Tibial artery (tissue), 4 donors: ENCODE measurements around the gene WDR36.

Experiments
- DNase-seq, 2 donors: peaks; one replicate each; pipeline ENCODE4 v3.0.0-alpha.2; 2019
- H3K27ac ChIP-seq, 2 donors: fragments of 200-600 bp; sonication (generic) in 1 of 2; 1 replicate in 1 of 2; 2 replicates in 1 of 2; pipeline ENCODE4 v1.5.1; 2018 to 2019; ENCODE audit warnings: mild to moderate bottlenecking in 1 of 2
- H3K27me3 ChIP-seq, 2 donors: fragments of 200-600 bp; sonication (generic) in 1 of 2; one replicate each; pipeline versions ENCODE4 v1.5.1 to v1.6.0; 2016 to 2019
- H3K36me3 ChIP-seq, 3 donors: fragments of 200-600 bp; sonication (generic) in 2 of 3; one replicate each; pipeline ENCODE4 v1.5.1; 2016 to 2019; ENCODE audit warnings: mild to moderate bottlenecking in 2 of 3
- H3K4me1 ChIP-seq, 4 donors: fragments of 200-600 bp; sonication (generic) in 2 of 4; 1 replicate in 3 of 4; 2 replicates in 1 of 4; pipeline ENCODE4 v1.5.1; 2016 to 2019
- H3K4me3 ChIP-seq, 2 donors: fragments of 200-600 bp; sonication (generic) in 1 of 2; 1 replicate in 1 of 2; 2 replicates in 1 of 2; pipeline ENCODE4 v1.5.1; 2018 to 2019; ENCODE audit warnings: mild to moderate bottlenecking in 2 of 2
- H3K9me3 ChIP-seq, 3 donors: fragments of 200-600 bp; sonication (generic) in 1 of 3; one replicate each; pipeline ENCODE4 v1.5.1; 2016 to 2019
- CTCF ChIP-seq, 2 experiments: fragments of 200-600 bp in 1 of 2; fragments of 450-650 bp in 1 of 2; IDR thresholded peaks; one replicate each; pipeline ENCODE4 v1.5.1; 2017 to 2019; ENCODE audit warnings: antibody characterized with exemption in 2 of 2, mild to moderate bottlenecking in 1 of 2, moderate library complexity in 1 of 2
- intact Hi-C: fragments of 100-400 bp; cut with DNase I; formaldehyde crosslinking; loops from one replicate; pipeline ENCODE4 v1.15.0; 2023; ENCODE audit warnings: low total_unique reads

Gene WDR36

GRCh38 chr5:111168608-111169007, 76.5 kb downstream of the WDR36 start:
- intact Hi-C loops = loop anchor here (10.0 kb wide), 2 partner anchors 106 to 976 kb away; no protein-coding TSS in a partner anchor
- no peaks in the 10 kb centered on the region for H3K4me1 ChIP-seq
- TF ChIP-seq CTCF (IDR thresholded peaks at IDR 0.05) = no peak

GRCh38 chr5:111169269-111169668, 77.1 kb downstream of the WDR36 start:
- intact Hi-C loops = loop anchor here (10.0 kb wide), 2 partner anchors 106 to 976 kb away; no protein-coding TSS in a partner anchor
- Histone ChIP-seq H3K27me3 (no peaks in the 10 kb centered on the region), H3K4me3 (no peak overlapping the region), H3K36me3 (no peaks in the 10 kb centered on the region), H3K4me1 (no peaks in the 10 kb centered on the region), H3K27ac (no peak overlapping the region), H3K9me3 (no peaks in the 10 kb centered on the region)
- no peak for TF ChIP-seq CTCF (IDR thresholded peaks at IDR 0.05)
- no peak for DNase-seq

More at GRCh38 chr5:111168608-111169007, 76.5 kb downstream of the WDR36 start:
- H3K36me3 ChIP-seq = no peaks in the 10 kb centered on the region
- no peaks in the 10 kb centered on the region for H3K27me3 ChIP-seq
- no peak overlapping the region for H3K27ac ChIP-seq
- DNase-seq = no peak
- no peaks in the 10 kb centered on the region for H3K9me3 ChIP-seq
- no peak overlapping the region for H3K4me3 ChIP-seq

GRCh38 chr5:111170279-111170678, 78.1 kb downstream of the WDR36 start:
- intact Hi-C loops = no loop called here
- H3K4me1 ChIP-seq = no peaks in the 10 kb centered on the region
- no peaks in the 10 kb centered on the region for H3K9me3 ChIP-seq
- no peak overlapping the region for H3K4me3 ChIP-seq
- no peaks in the 10 kb centered on the region for H3K36me3 ChIP-seq
- DNase-seq = no peak
- H3K27me3 ChIP-seq = no peaks in the 10 kb centered on the region
- TF ChIP-seq CTCF (IDR thresholded peaks at IDR 0.05) = no peak
- H3K27ac ChIP-seq = no peak overlapping the region

DNA sequence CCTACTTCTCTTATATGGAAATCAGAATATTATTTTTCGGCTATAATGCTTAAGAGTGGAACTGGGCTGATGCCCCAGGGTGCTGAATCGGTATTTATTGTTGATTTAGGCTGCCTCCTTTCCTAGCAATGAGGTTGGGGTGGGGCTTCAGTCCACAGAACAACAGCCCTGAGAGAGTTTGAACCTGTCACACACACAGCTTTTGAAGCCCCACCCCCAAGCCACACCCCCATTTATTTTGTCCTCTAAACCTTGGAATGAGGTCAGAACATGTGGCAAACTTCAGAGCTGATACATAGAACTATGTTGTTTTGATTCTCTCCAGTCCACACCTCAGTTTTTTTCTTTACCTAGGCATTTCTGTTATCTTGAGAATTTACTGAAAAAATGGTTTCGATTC, 80.4 kb downstream of the WDR36 start:
- TF ChIP-seq CTCF (IDR thresholded peaks at IDR 0.05) = no peak
- intact Hi-C loops = no loop called here

DNA sequence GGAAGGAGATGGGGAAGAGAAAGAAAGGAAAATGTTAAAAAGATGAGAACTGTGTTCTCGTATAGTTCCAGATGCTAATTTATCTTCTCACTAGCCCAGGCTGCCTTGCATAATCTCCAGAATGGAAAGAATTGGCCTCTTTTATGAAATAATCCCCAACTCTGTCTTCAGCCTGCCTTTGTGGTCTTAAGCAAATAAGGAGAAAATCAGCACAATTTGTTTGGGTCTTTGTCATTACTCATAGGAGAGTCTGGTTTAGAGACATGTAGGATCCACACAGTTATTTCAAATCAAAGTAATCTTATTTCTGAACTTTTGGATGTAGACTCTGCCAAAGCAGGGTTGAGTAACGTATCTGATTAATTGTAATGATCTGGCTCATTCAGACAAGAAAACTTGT, 81.3 kb downstream of the WDR36 start:
- Histone ChIP-seq H3K27me3 (no peaks in the 10 kb centered on the region), H3K9me3 (no peaks in the 10 kb centered on the region), H3K36me3 (no peaks in the 10 kb centered on the region), H3K4me1 (no peaks in the 10 kb centered on the region), H3K27ac (no peak overlapping the region), H3K4me3 (no peak overlapping the region)
- no peak for DNase-seq
- no peak for TF ChIP-seq CTCF (IDR thresholded peaks at IDR 0.05)
- intact Hi-C loops = no loop called here

More for the DNA sequence above, 80.4 kb downstream of the WDR36 start:
- no peak overlapping the region for H3K4me3 ChIP-seq
- H3K27ac ChIP-seq = no peak overlapping the region
- no peaks in the 10 kb centered on the region for H3K4me1 ChIP-seq
- DNase-seq = no peak
- no peaks in the 10 kb centered on the region for H3K9me3 ChIP-seq
- no peaks in the 10 kb centered on the region for H3K27me3 ChIP-seq
- no peaks in the 10 kb centered on the region for H3K36me3 ChIP-seq
